HepG2 (cell line): ENCODE measurements around the gene WDR70.
"Not testable (repeated sequence)": the region's sequence is repeated elsewhere in the genome, so short reads cannot be mapped to it uniquely, and the experiment has no call there.

ENCODE experiments used
- HNF4A ChIP-seq: sonication (generic); formaldehyde crosslinking; IDR thresholded peaks from 2 replicates; pipeline ENCODE4 v1.4.0; 2020; ENCODE audit warnings: missing genetic modification reagents
- RFX5 ChIP-seq: IDR thresholded peaks from 2 replicates; pipeline ENCODE4 v1.6.1; 2011; ENCODE audit warnings: low read depth, low read length, improper control_type of control experiment

- TF ChIP-seq RFX5; HNF4A (CRISPR knock-in tag): not testable (repeated sequence)
Measured at GRCh38 chr5:37469383-37469782, 90.3 kb downstream of the WDR70 start.
